Occipital lobe (tissue), 2 donors: ENCODE measurements around the gene RNF182. TPM values are rescaled to one million over a fixed set of nuclear protein-coding genes. Genes with fewer than 3 reads are reported as not detected.
"Not testable (repeated sequence)": the region's sequence is repeated elsewhere in the genome, so short reads cannot be mapped to it uniquely, and the experiment has no call there.

Experiments
- DNase-seq: peaks from one replicate; lab custom pipeline; 2025; lab: John Stamatoyannopoulos, UW
- total RNA-seq: library from RNA; depleted of rRNA; stranded (reverse); fragments of >200 nt; gene quantifications from one replicate; pipeline ENCODE4 v1.2.3, GENCODE V29; 2014

The RNF182 gene
- total RNA-seq, 1 donor from 2014 or later = 73.6 TPM

DNA sequence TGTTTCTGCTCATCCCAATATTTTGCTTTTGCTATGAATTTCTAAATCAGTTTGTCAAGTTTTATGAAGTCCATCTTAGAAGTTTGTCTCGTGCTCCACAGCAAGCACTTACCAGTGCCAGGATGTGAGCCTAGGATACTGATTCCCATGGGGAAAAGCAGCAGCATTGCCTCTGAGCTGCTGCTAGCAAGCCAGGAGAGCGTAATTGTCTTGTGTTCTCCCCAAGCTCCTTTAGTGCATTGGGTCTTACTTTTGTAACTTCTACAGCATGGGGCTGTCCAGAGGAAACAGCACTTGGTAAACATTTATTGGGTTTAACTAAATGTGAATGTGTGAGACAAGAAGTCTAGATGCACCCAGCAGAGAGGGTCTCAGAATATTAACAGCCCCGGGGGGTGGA is 76.1 kb downstream of the RNF182 start:
- DNase-seq = no peak

DNA sequence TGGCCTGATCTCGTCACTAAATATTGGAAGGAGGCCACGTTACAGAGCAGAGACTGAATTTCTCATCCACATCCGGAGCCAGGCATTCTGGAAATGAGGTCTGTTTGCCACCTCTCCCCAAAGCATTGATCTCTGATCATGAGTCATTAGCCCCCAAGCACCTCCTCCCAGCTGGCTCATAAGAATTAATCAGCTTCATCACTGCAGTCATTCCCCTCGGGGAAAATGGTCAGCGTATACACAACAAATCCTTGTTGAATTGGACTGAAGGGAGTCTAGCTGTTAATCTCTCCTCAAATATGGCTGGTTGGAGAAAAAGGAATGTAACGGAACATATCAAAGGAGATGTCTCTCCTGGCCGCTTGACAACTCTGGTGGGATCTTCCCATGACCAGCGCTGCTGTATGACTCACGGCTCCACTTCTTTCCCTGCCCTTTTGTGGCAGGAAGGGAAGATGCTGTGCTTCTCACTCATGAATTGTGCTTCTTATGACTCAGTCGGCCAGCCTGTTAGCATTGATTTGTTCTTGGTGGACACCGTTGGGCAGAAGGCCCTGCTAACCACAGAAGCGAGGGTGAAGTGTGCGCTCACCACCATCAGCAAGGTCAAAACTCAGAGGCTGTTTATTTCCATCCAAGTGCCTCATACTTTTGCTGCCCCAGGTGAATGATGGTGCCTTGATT is 76.7 kb downstream of the RNF182 start:
- no peak for DNase-seq

DNA sequence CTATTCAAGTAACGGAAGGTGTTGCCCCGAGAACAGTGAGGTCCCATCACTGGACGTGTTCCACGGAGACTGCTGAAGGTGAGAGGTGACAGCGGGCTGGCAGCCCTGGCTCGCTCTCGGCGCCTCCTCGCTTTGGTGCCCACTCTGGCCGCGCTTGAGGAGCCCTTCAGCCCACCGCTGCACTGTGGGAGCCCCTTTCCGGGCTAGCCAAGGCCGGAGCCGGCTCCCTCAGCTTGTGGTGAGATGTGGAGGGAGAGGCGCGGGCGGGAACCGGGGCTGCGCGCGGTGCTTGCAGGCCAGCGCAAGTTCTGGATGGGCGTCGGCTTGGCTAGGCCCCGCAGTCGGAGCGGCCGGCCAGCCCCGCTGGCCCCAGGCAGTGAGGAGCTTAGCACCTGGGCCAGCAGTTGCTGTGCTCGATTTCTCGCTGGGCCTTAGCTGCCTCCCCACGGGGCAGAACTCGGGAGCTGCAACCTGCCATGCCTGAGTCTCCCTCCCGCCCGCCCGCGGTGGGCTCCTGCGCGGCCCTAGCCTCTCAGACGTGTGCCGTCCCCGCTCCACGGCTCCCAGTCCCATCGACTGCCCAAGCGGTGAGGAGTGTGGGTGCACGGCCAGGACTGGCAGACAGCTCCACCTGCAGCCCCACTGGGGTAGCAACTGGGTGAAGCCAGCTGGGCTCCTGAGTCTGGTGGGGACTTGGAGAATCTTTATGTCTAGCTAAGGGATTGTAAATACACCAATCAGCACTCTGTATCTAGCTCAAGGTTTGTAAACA is 77.6 kb downstream of the RNF182 start:
- DNase-seq = no peak

GRCh38 chr6:14004258-14004657 is 79.5 kb downstream of the RNF182 start:
- no peak for DNase-seq

DNA sequence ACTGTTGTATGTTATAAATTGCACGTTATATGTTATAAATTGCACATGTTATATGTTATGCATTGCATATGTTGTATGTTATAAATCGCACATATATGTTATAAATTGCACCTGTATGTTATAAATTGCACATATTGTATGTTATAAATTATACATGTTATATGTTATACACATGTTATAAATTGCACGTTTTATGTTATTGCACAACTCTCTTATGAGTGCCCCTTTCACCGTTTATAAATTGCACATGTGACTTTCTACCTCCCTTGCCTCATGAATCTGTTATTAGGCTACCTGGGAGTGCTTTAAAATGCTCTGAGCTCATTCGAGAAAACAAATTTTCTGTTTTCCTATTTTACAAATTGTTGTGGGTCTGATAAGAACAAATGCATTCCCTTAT is 84.1 kb downstream of the RNF182 start:
- no peak for DNase-seq

GRCh38 chr6:14009431-14009830 is 84.7 kb downstream of the RNF182 start:
- no peak for DNase-seq

GRCh38 chr6:14010275-14010674 is 85.5 kb downstream of the RNF182 start:
- DNase-seq = no peak

- no peak for DNase-seq
These were observed 87.7 kb downstream of the RNF182 start for GRCh38 chr6:14012313-14013030.

DNA sequence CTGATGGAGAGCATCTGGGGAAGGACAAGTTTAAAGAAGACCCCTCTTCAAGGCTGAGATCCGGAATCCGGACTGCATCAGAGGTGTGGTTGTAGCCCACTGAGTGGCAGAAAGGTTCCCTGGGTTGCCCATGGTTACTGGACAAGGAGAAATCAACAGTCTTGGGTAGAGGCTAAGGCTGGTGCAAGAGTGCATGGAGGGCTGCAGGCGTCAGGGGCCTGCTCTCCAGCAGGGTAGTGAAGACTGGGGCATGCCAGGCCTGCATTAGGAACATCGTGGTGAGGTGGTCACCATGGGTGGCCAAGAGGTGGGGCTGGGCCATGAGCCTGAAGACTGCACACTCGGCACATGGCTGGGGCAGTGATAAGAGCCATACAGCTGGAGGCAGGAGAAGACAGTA is 91.2 kb downstream of the RNF182 start:
- DNase-seq = no peak

DNA sequence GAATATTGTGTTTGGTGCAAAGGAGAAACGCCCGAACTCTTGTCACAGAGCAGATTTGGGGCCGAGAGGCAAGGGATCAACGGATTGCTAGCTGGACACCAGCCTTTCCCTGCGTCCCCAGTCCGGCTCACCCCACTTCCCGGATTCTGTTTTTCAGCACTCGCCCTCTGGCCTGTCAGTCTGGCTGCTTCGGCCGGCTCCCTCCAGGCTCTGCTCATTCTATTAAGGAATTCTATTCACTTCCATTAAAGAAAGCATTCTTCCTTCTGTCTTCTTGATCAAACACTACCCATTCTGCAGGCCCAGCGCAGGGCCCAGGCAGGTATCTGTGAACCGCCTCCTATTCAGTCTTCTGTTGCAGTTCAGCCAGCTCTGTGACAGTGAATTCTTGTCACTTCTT is 91.7 kb downstream of the RNF182 start:
- no peak for DNase-seq

DNA sequence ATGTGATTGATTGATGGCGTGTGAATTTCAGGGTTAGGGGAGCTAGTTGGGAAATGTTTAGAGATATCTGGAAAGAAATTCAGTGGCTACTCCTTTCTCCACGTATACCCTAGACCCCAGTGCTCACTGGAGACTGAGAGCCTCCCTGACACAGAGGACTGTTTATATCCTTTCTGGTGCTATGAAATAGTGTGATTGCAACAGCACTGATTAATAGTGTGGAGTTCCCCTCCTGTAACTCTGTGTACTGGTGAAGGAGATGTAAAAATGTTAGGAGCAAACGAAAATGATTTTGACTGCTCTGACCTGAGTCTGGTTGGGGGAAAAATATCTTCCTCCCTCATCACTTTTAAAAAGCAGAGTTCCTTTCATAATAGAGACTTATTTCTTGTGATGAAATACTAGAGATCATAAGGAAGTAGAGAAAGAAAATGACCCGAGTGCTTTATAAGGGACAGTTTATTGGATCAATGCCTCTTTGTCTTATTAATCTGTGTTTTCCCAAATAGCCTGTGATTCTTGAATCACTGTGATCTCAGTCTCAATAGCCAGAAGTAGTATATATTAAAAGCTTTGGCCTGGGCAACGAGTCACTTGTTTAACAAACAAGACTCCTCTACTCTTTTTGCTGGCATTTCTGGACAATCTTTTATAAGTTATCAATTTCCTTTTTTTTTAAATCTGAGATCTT is 92.3 kb downstream of the RNF182 start:
- no peak for DNase-seq

- DNase-seq = no peak
These were observed 93.1 kb downstream of the RNF182 start for GRCh38 chr6:14017626-14018475.

- DNase-seq = not testable (repeated sequence)
These were observed 93.8 kb downstream of the RNF182 start for GRCh38 chr6:14018559-14018958.

GRCh38 chr6:14020551-14020950 is 95.8 kb downstream of the RNF182 start:
- no peak for DNase-seq

DNA sequence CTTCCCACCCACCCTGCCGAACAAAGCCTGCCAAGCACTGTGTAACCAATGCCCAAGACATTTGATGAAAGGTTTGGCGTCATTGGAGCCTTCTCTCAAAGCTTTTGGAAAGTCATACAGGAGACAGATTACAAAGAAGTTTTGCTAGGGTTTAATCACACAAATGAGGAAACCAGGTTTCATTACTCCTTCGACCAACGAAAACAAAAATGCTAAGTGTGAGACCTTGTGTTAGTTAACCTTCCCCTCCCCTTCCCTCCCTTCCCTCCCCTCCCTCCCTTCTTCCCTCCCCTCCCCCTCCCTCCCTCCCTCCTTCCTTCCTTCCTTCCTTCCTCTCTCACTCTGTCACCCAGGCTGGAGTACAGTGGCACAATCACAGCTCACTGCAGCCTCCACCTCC is 96.7 kb downstream of the RNF182 start:
- DNase-seq = no peak

DNA sequence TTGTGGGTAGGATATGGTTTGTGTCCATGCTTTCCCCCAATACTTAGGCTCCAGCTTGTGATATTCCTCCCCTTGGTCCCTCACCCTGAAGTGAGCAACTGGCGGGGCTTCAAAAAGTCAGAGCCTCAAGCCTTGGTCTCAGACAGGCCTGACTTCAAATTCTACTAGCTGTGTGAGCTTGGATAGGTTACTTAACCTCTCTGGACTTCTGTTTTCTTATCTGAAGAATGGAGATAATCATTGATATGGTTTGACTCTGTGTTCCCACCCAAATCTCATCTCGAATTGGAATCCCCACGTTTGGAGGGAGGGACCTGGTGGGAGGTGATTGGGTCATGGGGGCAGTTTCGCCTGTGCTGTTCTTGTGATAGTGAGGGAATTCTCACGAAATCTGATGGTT is 97.9 kb downstream of the RNF182 start:
- DNase-seq = no peak

GRCh38 chr6:14023855-14024254 is 99.1 kb downstream of the RNF182 start:
- DNase-seq = no peak

DNA sequence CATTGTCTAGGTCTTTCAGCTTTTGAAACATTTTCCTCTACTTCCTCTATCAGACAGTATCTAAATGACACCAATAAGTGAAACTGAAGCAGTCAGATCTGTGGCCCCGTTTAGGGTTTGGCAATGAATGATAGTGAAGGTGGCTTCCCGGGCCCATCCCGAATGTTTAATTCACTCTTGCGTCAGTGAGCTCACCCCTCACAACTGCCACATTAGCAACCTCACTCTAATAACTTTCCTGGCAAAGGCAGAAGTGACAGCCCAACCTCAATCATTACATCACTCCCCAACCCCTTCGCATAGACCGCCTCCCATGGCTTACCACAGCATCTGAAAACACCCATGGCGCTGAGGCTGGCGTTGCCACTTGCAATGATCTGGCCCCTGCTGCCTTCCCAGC is 100.4 kb downstream of the RNF182 start:
- DNase-seq = no peak

- DNase-seq = peak; percentile 52
These were observed 102.2 kb downstream of the RNF182 start for GRCh38 chr6:14026831-14027539.

DNA sequence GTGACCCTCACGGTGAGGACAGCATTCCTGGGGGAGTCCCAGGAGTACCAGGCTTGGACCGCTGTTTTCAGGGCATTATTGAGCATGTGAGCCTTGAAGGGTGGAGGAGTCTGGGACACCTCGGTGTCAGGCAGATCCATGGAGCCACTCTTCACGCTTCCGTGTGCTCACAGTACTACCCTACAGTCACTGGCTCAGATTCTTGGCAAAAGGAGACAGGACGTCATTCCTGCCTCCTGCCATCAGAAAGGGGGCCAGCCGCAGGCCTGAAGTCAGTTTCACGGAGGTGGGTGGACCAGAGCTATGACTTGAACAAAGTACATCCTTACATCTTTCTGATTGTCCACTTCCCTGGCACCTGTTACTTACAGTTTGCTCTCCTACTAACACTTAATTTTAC is 103.9 kb downstream of the RNF182 start:
- no peak for DNase-seq
